Measurements from ENCODE around the gene HDGFL3. TPM values are rescaled to one million over a fixed set of nuclear protein-coding genes. Genes with fewer than 3 reads are reported as not detected.

The HDGFL3 gene
- total and polyA plus RNA-seq, 9 donors, result 41.5 to 66.9 (median 50.7) TPM

DNA sequence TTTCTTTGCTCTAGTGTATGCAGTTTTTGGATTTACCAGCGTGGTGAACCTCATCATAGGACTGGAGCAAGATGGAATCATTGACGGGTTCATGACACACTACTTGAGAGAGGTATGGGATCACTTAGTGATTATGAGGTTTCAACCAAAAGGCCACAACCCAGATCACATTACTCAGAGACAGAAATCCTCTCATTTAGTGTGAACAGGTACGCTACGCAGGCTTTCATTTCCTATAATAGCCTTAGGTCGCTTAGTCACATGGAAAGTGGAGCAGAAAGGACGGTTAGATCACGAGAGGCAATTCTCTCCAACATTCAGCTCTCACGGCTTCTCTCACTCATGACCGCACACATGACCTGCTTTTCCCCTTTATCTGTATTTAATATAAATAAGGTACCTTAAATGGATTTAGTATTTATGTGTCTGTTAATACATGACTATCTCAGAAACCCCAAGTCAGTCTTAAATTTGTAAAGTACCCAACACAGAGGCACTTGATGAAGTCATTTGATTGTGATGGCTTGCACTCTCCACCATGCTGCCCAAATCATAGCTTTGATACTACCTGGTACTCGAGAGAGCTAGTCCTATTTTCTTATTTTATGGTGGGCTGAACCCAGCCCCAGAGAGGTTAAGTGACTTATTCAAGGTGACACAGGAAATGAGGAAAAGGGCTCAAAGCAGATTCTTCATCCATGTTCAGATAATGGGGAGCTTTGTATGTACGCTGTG, 91.6 kb downstream of the HDGFL3 start:
- DNase-seq, result no peak
- peaks cover 30% of the 10 kb centered on the region for H3K36me3 ChIP-seq (ENCODE audit: control insufficient read depth, insufficient read depth, low read length)

DNA sequence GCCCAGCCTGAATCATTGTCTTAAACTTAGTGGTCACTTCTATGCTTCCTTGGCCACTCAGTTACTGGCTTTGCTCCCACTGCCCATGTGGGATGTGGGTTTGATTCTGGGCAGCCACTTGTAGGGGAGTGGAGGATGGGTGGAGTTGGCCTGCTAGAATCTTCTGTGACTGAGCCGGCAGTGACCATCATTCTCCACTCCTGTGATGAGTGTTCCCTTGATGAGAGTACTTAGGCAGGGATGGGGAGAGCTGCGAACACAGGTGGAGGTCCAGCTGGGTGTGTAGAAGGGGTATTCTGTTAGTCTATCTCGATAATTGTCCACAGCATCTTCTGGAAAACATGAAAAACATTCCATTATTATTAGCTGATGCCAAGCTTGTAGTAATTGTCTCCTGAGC, 92.2 kb downstream of the HDGFL3 start:
- no peak overlapping the region for H3K27ac ChIP-seq (ENCODE audit: low read length)
- no peaks in the 10 kb centered on the region for H3K27me3 ChIP-seq (ENCODE audit: control insufficient read depth, insufficient read depth, low read length)
- H3K36me3 ChIP-seq (ENCODE audit: control insufficient read depth, insufficient read depth, low read length), result peaks cover 30% of the 10 kb centered on the region
- H3K4me3 ChIP-seq (ENCODE audit: low read length), result no peak overlapping the region
- DNase-seq, result no peak
- no peaks in the 10 kb centered on the region for H3K9me3 ChIP-seq (replicated peaks; ENCODE audit: control insufficient read depth, low read depth, low read length)
- no CpG with 5 or more reads among the region's 3 CpGs for WGBS (ENCODE audit: insufficient coverage)
- peaks cover 4% of the 10 kb centered on the region for H3K4me1 ChIP-seq (ENCODE audit: control insufficient read depth, insufficient read depth, low read length)

More for the DNA sequence above, 91.6 kb downstream of the HDGFL3 start:
- Histone ChIP-seq H3K27me3 (ENCODE audit: control insufficient read depth, insufficient read depth, low read length) (no peaks in the 10 kb centered on the region), H3K4me1 (ENCODE audit: control insufficient read depth, insufficient read depth, low read length) (peaks cover 4% of the 10 kb centered on the region), H3K4me3 (ENCODE audit: low read length) (no peak overlapping the region), H3K27ac (ENCODE audit: low read length) (no peak overlapping the region), H3K9me3 (replicated peaks; ENCODE audit: control insufficient read depth, low read depth, low read length) (no peaks in the 10 kb centered on the region)
- 68% methylated on average over 2 of the region's 11 CpGs for WGBS (ENCODE audit: insufficient coverage)

DNA sequence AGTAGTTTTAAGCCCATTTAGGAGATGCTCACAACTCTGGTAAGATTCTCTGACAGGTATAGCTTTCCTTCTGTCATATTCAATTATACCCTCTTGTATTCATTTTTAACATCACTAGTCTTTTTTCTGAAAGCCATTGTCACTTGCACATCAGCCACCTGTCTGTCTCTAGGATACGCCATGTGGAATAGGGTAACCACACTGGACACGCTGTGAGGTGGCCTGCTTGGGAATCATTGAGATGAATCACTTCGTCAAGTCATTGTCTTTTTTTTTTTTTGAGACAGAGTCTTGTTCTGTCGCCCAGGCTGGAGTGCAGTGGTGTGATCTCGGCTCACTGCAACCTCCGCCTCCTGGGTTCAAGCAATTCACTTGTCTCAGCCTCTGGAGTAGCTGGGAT, 92.8 kb downstream of the HDGFL3 start:
- no peak overlapping the region for H3K4me3 ChIP-seq (ENCODE audit: low read length)
- no peak overlapping the region for H3K27ac ChIP-seq (ENCODE audit: low read length)
- peaks cover 25% of the 10 kb centered on the region for H3K36me3 ChIP-seq (ENCODE audit: control insufficient read depth, insufficient read depth, low read length)
- no peaks in the 10 kb centered on the region for H3K27me3 ChIP-seq (ENCODE audit: control insufficient read depth, insufficient read depth, low read length)
- DNase-seq, result no peak
- no peaks in the 10 kb centered on the region for H3K9me3 ChIP-seq (replicated peaks; ENCODE audit: control insufficient read depth, low read depth, low read length)
- peaks cover 7% of the 10 kb centered on the region for H3K4me1 ChIP-seq (ENCODE audit: control insufficient read depth, insufficient read depth, low read length)
- WGBS (ENCODE audit: insufficient coverage), result 88% methylated on average over 5 of the region's 6 CpGs

DNA sequence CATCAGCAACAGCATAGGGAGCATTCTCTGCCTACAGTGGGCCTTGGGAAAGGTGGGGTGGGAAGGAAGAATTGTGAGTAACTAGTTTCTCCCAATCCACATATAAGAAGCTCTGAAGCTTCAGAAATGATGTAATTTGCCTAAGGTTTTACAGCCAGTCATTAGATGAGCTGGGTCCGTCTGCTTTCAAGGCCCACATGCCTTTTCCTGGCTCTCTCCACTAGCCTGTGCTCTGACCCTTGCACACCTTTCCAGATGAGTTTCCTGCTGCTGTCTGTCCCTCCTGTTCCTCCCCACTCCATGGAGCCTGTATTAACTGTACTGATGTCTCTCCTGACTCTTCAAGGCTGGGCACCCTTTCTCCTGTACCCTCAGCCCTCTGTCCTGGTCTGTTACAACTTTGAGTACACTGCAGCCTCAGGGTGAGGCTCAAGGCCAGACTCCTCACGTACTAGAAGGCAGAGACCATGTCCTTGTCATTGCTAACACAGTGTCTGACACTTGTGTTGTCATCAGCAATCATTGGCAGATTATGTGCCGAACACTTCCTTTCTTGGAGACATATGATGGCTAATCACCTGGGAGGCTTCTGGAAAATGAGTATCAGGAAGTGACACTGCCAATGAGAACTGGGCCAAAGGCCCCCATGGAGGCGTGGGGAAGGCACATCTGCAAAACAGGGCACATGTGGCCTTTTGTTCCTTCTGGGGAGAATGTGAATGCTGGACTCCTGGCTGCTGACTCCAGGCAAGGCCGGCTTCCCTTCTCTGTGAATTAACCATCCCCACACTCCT, 93.5 kb downstream of the HDGFL3 start:
- Histone ChIP-seq H3K9me3 (replicated peaks; ENCODE audit: control insufficient read depth, low read depth, low read length) (no peaks in the 10 kb centered on the region), H3K4me3 (ENCODE audit: low read length) (no peak overlapping the region), H3K36me3 (ENCODE audit: control insufficient read depth, insufficient read depth, low read length) (peaks cover 21% of the 10 kb centered on the region), H3K4me1 (ENCODE audit: control insufficient read depth, insufficient read depth, low read length) (peaks cover 11% of the 10 kb centered on the region), H3K27ac (ENCODE audit: low read length) (no peak overlapping the region), H3K27me3 (ENCODE audit: control insufficient read depth, insufficient read depth, low read length) (no peaks in the 10 kb centered on the region)
- WGBS (ENCODE audit: insufficient coverage), result 72% methylated on average over 4 of the region's 5 CpGs
- DNase-seq, result no peak

DNA sequence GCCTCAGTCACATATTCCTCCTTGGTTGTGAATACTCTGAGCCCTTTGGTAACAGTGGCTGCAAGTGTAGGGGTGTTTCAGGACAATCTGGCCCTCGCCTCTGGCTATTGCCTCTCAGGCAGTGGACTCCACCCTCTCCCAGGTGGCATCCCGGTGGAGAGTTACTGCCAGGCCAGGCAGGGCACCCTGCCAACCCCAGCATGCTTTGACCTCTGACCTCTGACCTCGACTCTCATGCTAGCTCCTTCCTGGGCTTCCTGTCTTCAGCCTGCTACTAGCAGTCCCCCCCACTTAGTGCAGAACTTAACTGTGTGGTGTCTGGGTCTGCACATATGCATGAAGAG, 94.7 kb downstream of the HDGFL3 start:
- DNase-seq, result no peak
- Histone ChIP-seq H3K9me3 (replicated peaks; ENCODE audit: control insufficient read depth, low read depth, low read length) (no peaks in the 10 kb centered on the region), H3K36me3 (ENCODE audit: control insufficient read depth, insufficient read depth, low read length) (peaks cover 21% of the 10 kb centered on the region), H3K4me3 (ENCODE audit: low read length) (no peak overlapping the region), H3K27ac (ENCODE audit: low read length) (no peak overlapping the region), H3K4me1 (ENCODE audit: control insufficient read depth, insufficient read depth, low read length) (peaks cover 17% of the 10 kb centered on the region), H3K27me3 (ENCODE audit: control insufficient read depth, insufficient read depth, low read length) (peaks cover 8% of the 10 kb centered on the region)
- WGBS (ENCODE audit: insufficient coverage), result 20% methylated on average over 1 of the region's 3 CpGs

DNA sequence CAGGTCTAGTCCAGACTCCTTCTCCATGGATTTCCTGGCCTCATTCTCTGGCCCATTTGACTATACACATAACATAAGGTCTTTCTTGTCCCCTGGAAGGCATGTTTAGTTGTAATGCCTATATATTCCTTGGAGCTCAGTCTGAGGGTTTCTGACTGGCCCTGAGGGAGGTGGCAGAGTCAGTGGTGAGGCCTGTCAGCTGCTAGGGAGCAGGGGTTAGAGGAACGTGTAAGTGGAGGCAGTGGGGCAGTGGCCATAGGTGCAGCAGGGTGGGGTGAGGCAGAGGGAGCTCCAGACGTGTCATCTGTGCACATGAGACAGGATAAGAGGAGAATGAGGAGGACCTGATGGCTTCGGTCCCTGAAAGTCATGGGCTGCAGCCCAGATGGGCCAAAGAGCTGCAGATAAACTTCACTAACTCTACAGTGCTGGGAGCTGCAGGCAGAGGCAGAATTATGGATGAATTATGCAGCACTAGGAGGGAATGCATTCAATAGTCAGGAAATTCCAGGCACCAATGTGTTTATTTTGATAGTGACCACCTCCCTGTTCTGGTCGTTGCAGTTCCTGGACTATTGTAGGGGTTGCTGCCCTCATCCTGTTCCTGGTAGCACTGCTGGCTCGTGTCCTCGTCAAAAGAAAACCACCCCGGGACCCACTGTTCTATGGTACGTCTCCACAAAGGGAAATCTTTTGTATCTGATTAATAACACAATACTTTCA, 95.2 kb downstream of the HDGFL3 start:
- Histone ChIP-seq H3K36me3 (ENCODE audit: control insufficient read depth, insufficient read depth, low read length) (peaks cover 21% of the 10 kb centered on the region), H3K27ac (ENCODE audit: low read length) (peak overlapping the region; percentile 7), H3K4me1 (ENCODE audit: control insufficient read depth, insufficient read depth, low read length) (peaks cover 18% of the 10 kb centered on the region), H3K9me3 (replicated peaks; ENCODE audit: control insufficient read depth, low read depth, low read length) (no peaks in the 10 kb centered on the region), H3K4me3 (ENCODE audit: low read length) (no peak overlapping the region), H3K27me3 (ENCODE audit: control insufficient read depth, insufficient read depth, low read length) (peaks cover 12% of the 10 kb centered on the region)
- WGBS (ENCODE audit: insufficient coverage), result 71% methylated on average over 2 of the region's 8 CpGs
- DNase-seq, result no peak

DNA sequence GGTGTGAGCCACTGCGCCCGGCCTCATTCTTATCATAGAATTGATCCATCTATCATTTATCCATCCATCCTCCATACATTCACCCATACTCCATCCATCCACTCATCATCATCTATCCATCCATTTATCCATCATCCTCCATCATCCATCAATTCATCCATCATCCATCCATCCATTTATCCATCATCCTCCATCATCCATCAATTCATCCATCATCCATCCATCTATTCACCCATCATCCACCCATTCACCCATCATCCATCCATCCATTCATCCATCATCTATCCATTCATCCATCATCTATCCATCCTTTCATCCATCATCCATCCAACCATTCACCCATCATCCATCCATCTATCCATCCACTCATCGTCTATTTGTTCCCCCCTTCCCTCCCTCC, 96.5 kb downstream of the HDGFL3 start:
- 97% methylated on average over 2 of the region's 3 CpGs for WGBS (ENCODE audit: insufficient coverage)
- Histone ChIP-seq H3K9me3 (replicated peaks; ENCODE audit: control insufficient read depth, low read depth, low read length) (no peaks in the 10 kb centered on the region), H3K4me1 (ENCODE audit: control insufficient read depth, insufficient read depth, low read length) (peaks cover 24% of the 10 kb centered on the region), H3K4me3 (ENCODE audit: low read length) (no peak overlapping the region), H3K27me3 (ENCODE audit: control insufficient read depth, insufficient read depth, low read length) (peaks cover 18% of the 10 kb centered on the region), H3K27ac (ENCODE audit: low read length) (no peak overlapping the region), H3K36me3 (ENCODE audit: control insufficient read depth, insufficient read depth, low read length) (peaks cover 16% of the 10 kb centered on the region)
- no peak for DNase-seq

DNA sequence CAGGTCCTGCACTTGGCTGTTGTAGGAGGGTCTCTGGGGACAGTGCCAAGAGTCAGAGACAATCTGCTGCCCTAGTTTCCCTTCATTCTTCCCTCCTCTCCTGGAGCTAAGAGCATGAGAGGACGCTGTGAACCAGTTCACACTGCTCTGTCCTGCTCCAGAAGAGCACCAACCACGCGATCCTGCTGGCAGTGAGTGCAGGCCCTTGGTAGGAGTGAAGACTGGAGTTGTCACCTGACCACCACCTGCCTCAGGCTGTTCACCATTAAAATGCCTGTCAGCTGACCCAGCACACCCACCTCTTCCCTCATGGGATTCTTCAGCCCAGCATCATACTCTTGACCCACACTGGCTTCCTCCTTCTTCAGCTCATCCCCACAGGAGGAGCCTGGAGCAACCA, 97.2 kb downstream of the HDGFL3 start:
- peaks cover 24% of the 10 kb centered on the region for H3K4me1 ChIP-seq (ENCODE audit: control insufficient read depth, insufficient read depth, low read length)
- DNase-seq, result no peak

DNA sequence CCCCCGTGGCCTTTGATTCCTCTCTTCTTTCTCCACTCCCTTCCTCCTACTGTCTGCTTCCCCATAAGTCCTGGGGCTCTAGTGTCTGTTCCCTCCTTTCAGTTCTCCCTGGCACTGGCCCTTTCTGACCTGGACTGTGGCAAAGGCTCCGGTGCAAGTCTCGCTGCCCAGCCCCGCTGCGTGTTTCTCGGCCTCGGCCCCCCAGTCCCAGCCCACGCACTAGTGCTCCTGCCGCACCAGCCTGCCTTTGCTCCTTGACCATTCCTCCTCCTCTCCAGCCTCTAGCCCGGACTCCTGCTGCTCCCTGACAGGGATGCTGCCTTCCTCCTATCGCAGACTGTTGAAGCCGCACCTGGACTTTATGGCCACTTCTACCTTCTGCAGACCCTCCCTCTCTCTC, 98.1 kb downstream of the HDGFL3 start:
- Histone ChIP-seq H3K9me3 (replicated peaks; ENCODE audit: control insufficient read depth, low read depth, low read length) (no peaks in the 10 kb centered on the region), H3K27ac (ENCODE audit: low read length) (no peak overlapping the region), H3K36me3 (ENCODE audit: control insufficient read depth, insufficient read depth, low read length) (peaks cover 16% of the 10 kb centered on the region), H3K4me3 (ENCODE audit: low read length) (no peak overlapping the region), H3K4me1 (ENCODE audit: control insufficient read depth, insufficient read depth, low read length) (peaks cover 24% of the 10 kb centered on the region), H3K27me3 (ENCODE audit: control insufficient read depth, insufficient read depth, low read length) (peaks cover 21% of the 10 kb centered on the region)
- WGBS (ENCODE audit: insufficient coverage), result 77% methylated on average over 12 of the region's 12 CpGs
- no peak for DNase-seq

More for the DNA sequence above, 97.2 kb downstream of the HDGFL3 start:
- H3K27me3 ChIP-seq (ENCODE audit: control insufficient read depth, insufficient read depth, low read length), result peaks cover 20% of the 10 kb centered on the region
- peaks cover 16% of the 10 kb centered on the region for H3K36me3 ChIP-seq (ENCODE audit: control insufficient read depth, insufficient read depth, low read length)
- H3K9me3 ChIP-seq (replicated peaks; ENCODE audit: control insufficient read depth, low read depth, low read length), result no peaks in the 10 kb centered on the region
- no peak overlapping the region for H3K4me3 ChIP-seq (ENCODE audit: low read length)
- no peak overlapping the region for H3K27ac ChIP-seq (ENCODE audit: low read length)
- 86% methylated on average over 3 of the region's 3 CpGs for WGBS (ENCODE audit: insufficient coverage)

All from muscle of leg (tissue), 11 donors.